Mucosa of descending colon (tissue), 3 donors: ENCODE results near the gene SLC26A9. TPM values are rescaled to one million over a fixed set of nuclear protein-coding genes. Genes with fewer than 3 reads are reported as not detected.
A peak's percentile ranks its signal among the peaks of the same experiment; 100 is the strongest.
"Not testable (repeated sequence)": the region's sequence is repeated elsewhere in the genome, so short reads cannot be mapped to it uniquely, and the experiment has no call there.

Experiments used
- ATAC-seq: fragments of 200-7000 bp; cut with Tn5 transposase; one replicate; pipeline ENCODE4 v1.9.1; 2020; ENCODE audit warnings: mild to moderate bottlenecking, moderate library complexity
- DNase-seq, 3 donors: peaks; one replicate each; pipeline ENCODE4 v3.0.0-alpha.2; 2020
- H3K36me3 ChIP-seq: fragments of 200-600 bp; one replicate; pipeline ENCODE4 v1.8.0; 2021; ENCODE audit warnings: low read depth, mild to moderate bottlenecking
- H3K4me1 ChIP-seq: fragments of 200-600 bp; one replicate; pipeline ENCODE4 v1.8.0; 2021; ENCODE audit warnings: low read depth, mild to moderate bottlenecking
- H3K4me3 ChIP-seq: fragments of 200-600 bp; one replicate; pipeline ENCODE4 v1.8.0; 2021; ENCODE audit warnings: mild to moderate bottlenecking
- H3K9me3 ChIP-seq: fragments of 200-600 bp; one replicate; pipeline ENCODE4 v1.8.0; 2021; ENCODE audit warnings: mild to moderate bottlenecking
- CTCF ChIP-seq: fragments of 200-600 bp; IDR thresholded peaks from one replicate; pipeline ENCODE4 v1.8.0; 2022; ENCODE audit warnings: antibody characterized with exemption, mild to moderate bottlenecking
- intact Hi-C, 2 donors: fragments of 100-400 bp; cut with DNase I in 1 of 2; cut with micrococcal nuclease in 1 of 2; formaldehyde crosslinking; loops; one replicate each; pipeline versions ENCODE4 v1.11.0 to v1.11.1; 2022; cut with DNase I, micrococcal nuclease
- total RNA-seq, 3 donors: library from RNA; stranded (reverse); fragmentation: NEBNext Ultra II Directional in 2 of 3; extraction: Animal tissue kit (Norgen Biotek cat#: 25700) in 2 of 3; gene quantifications; one replicate each; pipeline versions ENCODE4 v1.2.1 to v1.2.4, GENCODE V29; 2021 to 2023
- donor health status: DM: no; HTN: no; CAD: no; lungs with moderate emphysema.
- donor health status: DM: no; HTN: no; CAD: no.
- donor health status: DM: no; HTN: yes; CAD: no.

Gene SLC26A9
- total RNA-seq, 3 donors from 2014 or later = not detected

GRCh38 chr1:205913451-205914154 is 29.7 kb downstream of the SLC26A9 start:
- no peak for ATAC-seq
- Histone ChIP-seq H3K4me1 (no peaks in the 10 kb centered on the region), H3K36me3 (no peaks in the 10 kb centered on the region), H3K4me3 (no peak overlapping the region), H3K9me3 (no peaks in the 10 kb centered on the region)
- no peak for TF ChIP-seq CTCF
- intact Hi-C loops = loop anchor here in 1 of 2 donors (10.0 kb wide), 1 partner anchor 119 kb away; no protein-coding TSS in a partner anchor
- DNase-seq = no peak

DNA sequence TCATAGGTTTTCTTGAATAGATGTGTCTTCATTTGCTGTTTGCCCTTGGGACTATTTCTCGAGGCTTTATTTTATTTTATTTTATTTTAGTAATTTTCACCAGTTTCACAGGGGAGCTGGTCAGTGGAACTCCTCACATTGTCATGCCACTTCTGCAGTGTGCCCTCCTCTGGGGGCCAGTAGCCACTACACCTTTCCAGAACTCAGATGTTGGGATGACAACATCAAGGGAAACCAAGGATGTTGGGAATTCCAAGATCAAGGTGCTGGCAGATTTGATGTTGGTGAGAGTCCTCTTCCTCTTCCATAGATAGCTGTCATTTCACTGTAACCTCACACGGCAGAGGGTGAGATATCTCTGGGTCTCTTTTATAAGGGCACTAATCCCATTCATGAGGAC is 35.5 kb downstream of the SLC26A9 start:
- H3K9me3 ChIP-seq = no peaks in the 10 kb centered on the region
- no peak for ATAC-seq
- intact Hi-C loops = no loop called here
- TF ChIP-seq CTCF = peak; percentile 13
- H3K4me3 ChIP-seq = no peak overlapping the region
- H3K4me1 ChIP-seq = no peaks in the 10 kb centered on the region
- peak in 1 of 3 donors; percentile 25 for DNase-seq
- H3K36me3 ChIP-seq = no peaks in the 10 kb centered on the region

DNA sequence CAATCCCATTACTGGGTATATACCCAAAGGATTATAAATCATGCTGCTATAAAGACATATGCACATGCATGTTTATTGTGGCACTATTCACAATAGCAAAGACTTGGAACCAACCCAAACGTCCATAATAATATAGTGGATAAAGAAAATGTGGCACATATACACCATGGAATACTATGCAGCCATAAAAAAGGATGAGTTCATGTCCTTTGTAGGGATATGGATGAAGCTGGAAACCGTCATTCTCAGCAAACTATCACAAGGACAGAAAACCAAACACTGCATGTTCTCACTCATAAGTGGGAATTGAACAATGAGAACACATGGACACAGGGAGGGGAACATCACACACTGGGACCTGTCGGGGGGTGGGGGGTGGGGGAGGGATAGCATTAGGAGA is 38.2 kb downstream of the SLC26A9 start:
- H3K4me3 ChIP-seq, H3K4me1 ChIP-seq, ATAC-seq, H3K36me3 ChIP-seq, DNase-seq, H3K9me3 ChIP-seq, intact Hi-C loops: not testable (repeated sequence)

DNA sequence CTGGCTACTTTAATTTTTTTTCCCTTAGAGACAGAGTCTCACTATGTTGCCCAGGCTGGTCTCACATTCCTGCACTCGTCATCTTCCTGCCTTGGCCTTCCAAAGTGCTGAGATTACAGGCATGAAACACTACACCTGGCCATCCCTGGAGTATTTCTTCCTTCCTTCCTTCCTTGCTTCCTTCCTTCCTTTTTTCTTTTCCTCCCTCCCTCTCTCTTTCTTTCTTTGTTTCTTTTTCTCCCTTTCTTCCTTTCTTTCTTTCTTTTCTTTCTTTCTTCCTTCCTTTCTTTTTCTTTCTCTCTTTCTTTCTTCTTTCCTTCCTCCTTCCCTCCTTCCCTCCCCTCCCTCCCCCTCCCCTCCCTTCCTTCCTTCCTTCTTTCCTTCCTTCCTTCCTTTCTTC is 46.9 kb downstream of the SLC26A9 start:
- H3K9me3 ChIP-seq = no peaks in the 10 kb centered on the region
- H3K4me3 ChIP-seq = no peak overlapping the region
- H3K36me3 ChIP-seq = no peaks in the 10 kb centered on the region
- H3K4me1 ChIP-seq = no peaks in the 10 kb centered on the region
- intact Hi-C loops = no loop called here
- no peak for TF ChIP-seq CTCF
- ATAC-seq (no peak), DNase-seq (no peak)

GRCh38 chr1:205894119-205894518 is 49.1 kb downstream of the SLC26A9 start:
- H3K9me3 ChIP-seq, H3K4me1 ChIP-seq, DNase-seq, H3K36me3 ChIP-seq, H3K4me3 ChIP-seq, intact Hi-C loops, ATAC-seq: not testable (repeated sequence)

DNA sequence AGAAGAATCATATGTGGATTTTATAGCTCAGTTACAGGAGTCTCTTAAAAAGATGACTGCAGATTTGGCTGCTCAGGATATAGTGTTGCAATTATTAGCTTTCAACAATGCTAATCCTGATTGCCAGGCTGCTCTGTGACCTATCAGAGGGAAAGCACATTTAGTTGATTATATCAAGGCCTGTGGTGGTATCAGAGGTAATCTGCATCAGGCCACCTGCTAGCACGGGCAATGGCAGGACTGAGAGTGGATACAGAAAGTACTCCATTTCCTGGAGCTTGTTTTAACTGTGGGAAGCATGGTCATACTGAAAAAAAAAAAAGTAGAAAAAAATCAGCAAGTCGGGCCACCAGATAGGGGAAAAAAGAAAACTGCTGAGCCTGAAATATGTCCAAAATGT is 51.1 kb downstream of the SLC26A9 start:
- ATAC-seq, DNase-seq, H3K4me3 ChIP-seq: not testable (repeated sequence)

DNA sequence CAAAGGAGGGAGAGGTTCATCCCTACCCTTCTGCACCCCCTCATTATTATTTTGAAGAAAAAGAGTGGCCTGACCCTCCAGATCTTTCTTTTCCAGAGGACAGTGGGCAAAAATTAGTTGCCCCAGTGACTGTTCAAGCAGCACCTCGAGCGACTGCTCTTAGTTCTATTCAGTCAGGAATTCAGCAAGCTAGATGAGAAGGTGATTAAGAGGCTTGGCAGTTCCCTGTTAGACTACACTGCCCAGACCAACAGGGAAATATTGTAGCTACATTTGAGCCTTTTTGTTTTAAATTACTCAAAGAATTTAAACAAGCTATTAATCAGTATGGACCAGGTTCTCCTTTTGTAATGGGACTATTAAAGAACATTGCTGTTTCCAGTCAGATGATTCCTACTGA is 51.8 kb downstream of the SLC26A9 start:
- H3K9me3 ChIP-seq, DNase-seq, H3K36me3 ChIP-seq, H3K4me3 ChIP-seq, H3K4me1 ChIP-seq, ATAC-seq, intact Hi-C loops: not testable (repeated sequence)

More for the DNA sequence above, 51.1 kb downstream of the SLC26A9 start:
- H3K36me3 ChIP-seq, intact Hi-C loops, H3K4me1 ChIP-seq, H3K9me3 ChIP-seq: not testable (repeated sequence)

- H3K9me3 ChIP-seq, ATAC-seq, DNase-seq, H3K4me1 ChIP-seq, intact Hi-C loops, H3K36me3 ChIP-seq, H3K4me3 ChIP-seq: not testable (repeated sequence)
Measured at GRCh38 chr1:205890631-205891030, 52.6 kb downstream of the SLC26A9 start.

- DNase-seq, H3K4me3 ChIP-seq, H3K4me1 ChIP-seq, H3K36me3 ChIP-seq, H3K9me3 ChIP-seq, intact Hi-C loops, ATAC-seq: not testable (repeated sequence)
Measured at GRCh38 chr1:205889706-205890105, 53.5 kb downstream of the SLC26A9 start.

GRCh38 chr1:205889006-205889405 is 54.2 kb downstream of the SLC26A9 start:
- H3K36me3 ChIP-seq, ATAC-seq, DNase-seq, intact Hi-C loops, H3K9me3 ChIP-seq, H3K4me1 ChIP-seq, H3K4me3 ChIP-seq: not testable (repeated sequence)
